IMR-90 (cell line): ENCODE results near the gene SV2B. TPM values are rescaled to one million over a fixed set of nuclear protein-coding genes. Genes with fewer than 3 reads are reported as not detected.

ENCODE experiments used
- ATAC-seq: fragments of 200-7000 bp; cut with Tn5 transposase; 2 replicates; pipeline ENCODE4 v1.9.1; 2020; ENCODE audit warnings: low read depth, mild to moderate bottlenecking, moderate library complexity
- BruUV-seq: library from RNA; stranded (reverse); fragments of 400-500 nt; replicated peaks from 2 replicates; lab custom pipeline; 2021; lab: Mats Ljungman, UMichigan
- CTCF ChIA-PET: fragments of 300-600 bp; formaldehyde crosslinking; extraction: SDS; loops from one replicate; lab custom pipeline; 2021; ENCODE audit warnings: antibody characterized with exemption; lab: Yijun Ruan, JAX
- POLR2A ChIA-PET: fragments of 300-600 bp; sonication (Branson Sonifier 250); formaldehyde crosslinking; loops from one replicate; lab custom pipeline; 2022; ENCODE audit warnings: antibody characterized with exemption; ENCODE audit not compliant: unreplicated experiment; lab: Charles Lee
- DNase-seq: peaks from one replicate; pipeline ENCODE4 v3.0.0; 2013
- H2AFZ ChIP-seq: replicated peaks from 2 replicates; pipeline ENCODE3; 2013; ENCODE audit warnings: low read length, mild to moderate bottlenecking; ENCODE audit not compliant: poor library complexity
- H2AK5ac ChIP-seq: 2 replicates; pipeline ENCODE4 v1.6.1; 2013; ENCODE audit warnings: low read depth, low read length, inconsistent platforms
- H2AK9ac ChIP-seq: replicated peaks from 2 replicates; pipeline ENCODE3; 2013; ENCODE audit warnings: mild to moderate bottlenecking, low read depth, low read length, moderate library complexity; ENCODE audit not compliant: poor library complexity
- H2BK120ac ChIP-seq: 2 replicates; pipeline ENCODE4 v1.6.1; 2013; ENCODE audit warnings: low read depth, low read length, inconsistent platforms
- H2BK15ac ChIP-seq: 3 replicates; pipeline ENCODE4 v1.6.1; 2013; ENCODE audit warnings: low read depth, low read length, inconsistent platforms
- H2BK20ac ChIP-seq: 2 replicates; pipeline ENCODE4 v1.6.1; 2013; ENCODE audit warnings: low read depth, mild to moderate bottlenecking, inconsistent platforms, low read length, moderate library complexity
- H2BK5ac ChIP-seq: 2 replicates; pipeline ENCODE4 v1.6.1; 2013; ENCODE audit warnings: mild to moderate bottlenecking, low read depth, low read length, inconsistent platforms; ENCODE audit not compliant: poor library complexity, severe bottlenecking
- H3K14ac ChIP-seq: replicated peaks from 2 replicates; pipeline ENCODE4 v1.6.1; 2013; ENCODE audit warnings: low read depth, low read length, inconsistent platforms
- H3K18ac ChIP-seq: 2 replicates; pipeline ENCODE4 v1.6.1; 2013; ENCODE audit warnings: low read depth, low read length, control low read depth
- H3K23ac ChIP-seq: 2 replicates; pipeline ENCODE4 v1.6.1; 2013; ENCODE audit warnings: low read depth, low read length, inconsistent platforms
- H3K27ac ChIP-seq: 2 replicates; pipeline ENCODE4 v1.5.1; 2013; ENCODE audit warnings: mild to moderate bottlenecking, control low read depth, low read length; ENCODE audit not compliant: insufficient read depth
- H3K27me3 ChIP-seq: 2 replicates; pipeline ENCODE4 v1.6.1; 2013; ENCODE audit warnings: low read length; ENCODE audit not compliant: control insufficient read depth, insufficient read depth
- H3K36me3 ChIP-seq: 2 replicates; pipeline ENCODE4 v1.6.1; 2013; ENCODE audit warnings: low read length, mixed read lengths; ENCODE audit not compliant: control insufficient read depth, insufficient read depth
- H3K4ac ChIP-seq: 2 replicates; pipeline ENCODE4 v1.6.1; 2013; ENCODE audit warnings: low read depth, low read length, inconsistent platforms
- H3K4me1 ChIP-seq: 2 replicates; pipeline ENCODE4 v1.6.1; 2013; ENCODE audit warnings: low read length, mixed read lengths; ENCODE audit not compliant: control insufficient read depth, insufficient read depth
- H3K4me2 ChIP-seq: 2 replicates; pipeline ENCODE4 v1.6.1; 2013; ENCODE audit warnings: low read depth, mild to moderate bottlenecking, control low read depth, low read length, moderate library complexity
- H3K4me3 ChIP-seq: 2 replicates; pipeline ENCODE4 v1.5.1; 2013; ENCODE audit warnings: low read depth, mild to moderate bottlenecking, control low read depth, low read length, moderate library complexity; ENCODE audit not compliant: insufficient read depth
- H3K56ac ChIP-seq: 2 replicates; pipeline ENCODE4 v1.6.1; 2013; ENCODE audit warnings: low read length, inconsistent platforms; ENCODE audit not compliant: insufficient read depth; ENCODE audit errors: extremely low read depth
- H3K79me1 ChIP-seq, 2 experiments: 2 replicates each; pipeline ENCODE4 v1.6.1; 2013; ENCODE audit warnings: low read length in 2 of 2, inconsistent platforms in 1 of 2, low read depth in 1 of 2
- H3K9ac ChIP-seq: 2 replicates; pipeline ENCODE4 v1.6.1; 2013; ENCODE audit warnings: low read depth, low read length, control low read depth
- H3K9me1 ChIP-seq: 2 replicates; pipeline ENCODE4 v1.6.1; 2013; ENCODE audit warnings: low read length, inconsistent platforms; ENCODE audit not compliant: insufficient read depth
- H3K9me3 ChIP-seq: 2 replicates; pipeline ENCODE4 v1.6.1; 2013; ENCODE audit warnings: low read length; ENCODE audit not compliant: control insufficient read depth, insufficient read depth
- H4K20me1 ChIP-seq: 2 replicates; pipeline ENCODE4 v1.6.1; 2013; ENCODE audit warnings: low read length, inconsistent platforms; ENCODE audit not compliant: insufficient read depth
- H4K5ac ChIP-seq: 2 replicates; pipeline ENCODE4 v1.6.1; 2013; ENCODE audit warnings: mild to moderate bottlenecking, low read depth, low read length, control low read depth
- H4K8ac ChIP-seq, 2 experiments: 2 replicates each; pipeline ENCODE4 v1.6.1; 2013; ENCODE audit warnings: low read depth in 2 of 2, low read length in 2 of 2, control low read depth in 1 of 2, inconsistent platforms in 1 of 2
- H4K91ac ChIP-seq: 2 replicates; pipeline ENCODE4 v1.6.1; 2013; ENCODE audit warnings: low read depth, low read length, inconsistent platforms; ENCODE audit not compliant: insufficient read depth
- CHD1 ChIP-seq: IDR thresholded peaks from 2 replicates; pipeline ENCODE4 v1.6.1; 2012; ENCODE audit warnings: low read depth, low read length, improper control_type of control experiment
- MXI1 ChIP-seq: IDR thresholded peaks from 2 replicates; pipeline ENCODE4 v1.6.1; 2012; ENCODE audit warnings: low read depth, mild to moderate bottlenecking, low read length, moderate library complexity, borderline replicate concordance
- RCOR1 ChIP-seq: IDR thresholded peaks from 2 replicates; pipeline ENCODE4 v1.6.1; 2012; ENCODE audit warnings: mild to moderate bottlenecking, low read length, improper control_type of control experiment; ENCODE audit not compliant: insufficient replicate concordance
- SMC3 ChIP-seq: fragments of 150-350 bp; IDR thresholded peaks from 2 replicates; pipeline ENCODE4 v1.6.1; 2016; ENCODE audit warnings: low read depth, mild to moderate bottlenecking, antibody characterized with exemption, low read length, moderate library complexity
- USF2 ChIP-seq: fragments of 150-350 bp; IDR thresholded peaks from 2 replicates; pipeline ENCODE4 v1.6.1; 2017; ENCODE audit warnings: mild to moderate bottlenecking, antibody characterized with exemption, low read length, low read depth
- WGBS, 2 experiments: methylation state at CpG; one replicate each; pipeline versions ENCODE4 v1.1.5 to v1.1.7; 2013; ENCODE audit warnings: missing lambda C conversion rate in 2 of 2; ENCODE audit not compliant: insufficient read length in 1 of 2; ENCODE audit errors: extremely low coverage in 2 of 2; 5-methylcytosine and 5-hydroxymethylcytosine counted together
- dilution Hi-C: fragments of 300-500 bp; cut with HindIII; formaldehyde crosslinking; loops from one replicate; pipeline ENCODE4 v1.14.3; 2018; ENCODE audit warnings: low sequenced_read_pairs; ENCODE audit not compliant: unreplicated experiment
- in situ Hi-C: fragments of 300-500 bp; cut with MboI; formaldehyde crosslinking; loops from 3 replicates; pipeline ENCODE4 v1.14.3; 2019; ENCODE audit warnings: low sequenced_read_pairs, inconsistent platforms, mixed read lengths
- intact Hi-C: fragments of 100-400 bp; cut with micrococcal nuclease; formaldehyde crosslinking; loops from 2 replicates; pipeline ENCODE4 v1.10.0; 2022
- polyA plus RNA-seq, 3 experiments: library from polyadenylated mRNA; depleted of rRNA; stranded (reverse); fragments of >200 nt; gene quantifications; 2 replicates each; pipeline ENCODE4 v1.2.3, GENCODE V29; 2012; ENCODE audit warnings: low replicate concordance in 1 of 3
- total RNA-seq: library from RNA; depleted of rRNA; stranded (reverse); fragments of >200 nt; gene quantifications from 2 replicates; pipeline ENCODE4 v1.2.3, GENCODE V29; 2012

SV2B gene
- total and polyA plus RNA-seq, 2 of the 4 experiments (the other 2 are of a cell fraction): not detected

GRCh38 chr15:91219206-91219605 lies 119.1 kb downstream of the SV2B start:
- ChIA-PET CTCF (no interaction called here), POLR2A (no interaction called here)
- Histone ChIP-seq H2AFZ (no peak overlapping the region), H2BK15ac (no peak overlapping the region), H2AK5ac (no peak overlapping the region), H3K14ac (no peak overlapping the region), H3K4me1 (no peaks in the 10 kb centered on the region), H3K36me3 (no peaks in the 10 kb centered on the region), H3K79me1 (no peaks in the 10 kb centered on the region), H3K4ac (no peak overlapping the region), H3K9ac (no peak overlapping the region), H4K91ac (no peak overlapping the region), H3K4me3 (no peak overlapping the region), H2BK120ac (no peak overlapping the region), H3K27ac (no peak overlapping the region), H4K20me1 (no peaks in the 10 kb centered on the region), H2BK20ac (no peak overlapping the region), H3K27me3 (no peaks in the 10 kb centered on the region), H2BK5ac (no peak overlapping the region), H2AK9ac (no peak overlapping the region), H3K56ac (no peak overlapping the region), H3K18ac (no peak overlapping the region), H3K9me1 (no peaks in the 10 kb centered on the region), H3K23ac (no peak overlapping the region), H4K5ac (no peak overlapping the region), H3K9me3 (no peaks in the 10 kb centered on the region), H4K8ac (no peak overlapping the region), H3K4me2 (no peak overlapping the region)
- no peak for DNase-seq
- ATAC-seq: no peak
- intact Hi-C loops: no loop called here
- dilution Hi-C loops: no loop called here
- in situ Hi-C loops: no loop called here
- no TSS peak for BruUV-seq
- no CpG with 5 or more reads among the region's 1 CpG for WGBS, 2 experiments
- TF ChIP-seq CHD1: no peak
- no peak for TF ChIP-seq RCOR1
- TF ChIP-seq USF2: no peak
- no peak for TF ChIP-seq MXI1
- no peak for TF ChIP-seq SMC3
